K562 (cell line): ENCODE measurements around the gene COQ10B.
A peak's percentile ranks its signal among the peaks of the same experiment; 100 is the strongest.

Experiments
- CBFB ChIP-seq: sonication (generic); formaldehyde crosslinking; IDR thresholded peaks from 2 replicates; pipeline ENCODE4 v1.4.0; 2020; ENCODE audit warnings: mild to moderate bottlenecking, missing genetic modification reagents
- EZH2 ChIP-seq: IDR thresholded peaks from 2 replicates; pipeline ENCODE4 v1.6.1; 2012; ENCODE audit warnings: low read depth, mild to moderate bottlenecking, inconsistent platforms, low read length, borderline replicate concordance
- FOXP1 ChIP-seq: sonication (generic); formaldehyde crosslinking; IDR thresholded peaks from 2 replicates; pipeline ENCODE4 v1.8.0; 2022; ENCODE audit warnings: mild to moderate bottlenecking, missing genetic modification reagents
- HDAC3 ChIP-seq: fragments of 450-650 bp; IDR thresholded peaks from 2 replicates; pipeline ENCODE4 v1.6.1; 2018; ENCODE audit warnings: borderline replicate concordance, mild to moderate bottlenecking, moderate library complexity; ENCODE audit not compliant: partially characterized antibody
- MEF2D ChIP-seq: conservative IDR thresholded peaks from 2 replicates; pipeline ENCODE4 v1.6.1; 2016; ENCODE audit warnings: low read depth, missing genetic modification characterization, missing compliant biosample characterization
- POLR2A ChIP-seq: fragments of 450-650 bp; conservative IDR thresholded peaks from 2 replicates; pipeline ENCODE4 v1.6.1; 2016
- RCOR1 ChIP-seq, 2 experiments: IDR thresholded peaks; 2 replicates each; pipeline ENCODE4 v1.6.1; 2012; ENCODE audit warnings: low read depth in 2 of 2, low read length in 2 of 2, borderline replicate concordance in 1 of 2, improper control_type of control experiment in 1 of 2
- SRF ChIP-seq, 2 experiments: fragments of 250-450, 450-650 bp in 1 of 2; sonication (Bioruptor Pico) in 1 of 2; sonication (generic) in 1 of 2; formaldehyde crosslinking; IDR thresholded peaks; 2 replicates each; pipeline versions ENCODE4 v1.5.0 to v1.5.1; 2020 to 2022; ENCODE audit warnings: mild to moderate bottlenecking in 1 of 2, missing genetic modification reagents in 1 of 2
- YY1 ChIP-seq, 3 experiments: IDR thresholded peaks; 2 replicates each; pipeline ENCODE4 v1.6.1; 2011; ENCODE audit warnings: low read length in 2 of 3, mild to moderate bottlenecking in 2 of 3, moderate library complexity in 2 of 3, borderline replicate concordance in 1 of 3, control low read depth in 1 of 3, low read depth in 1 of 3; ENCODE audit not compliant: insufficient read depth in 3 of 3, insufficient replicate concordance in 2 of 3, control insufficient read depth in 1 of 3, insufficient read length in 1 of 3; ENCODE audit errors: extremely low read depth in 1 of 3
- TF ChIP-seq, protein P1 (sequence below): sonication (generic); formaldehyde crosslinking; IDR thresholded peaks from 2 replicates; pipeline ENCODE4 v1.8.0; 2022; ENCODE audit warnings: mild to moderate bottlenecking, missing genetic modification reagents
- TF ChIP-seq, protein P2 (sequence below): sonication (generic); formaldehyde crosslinking; IDR thresholded peaks from 2 replicates; pipeline ENCODE4 v1.8.0; 2023; ENCODE audit warnings: missing genetic modification reagents, mild to moderate bottlenecking, borderline replicate concordance
- TF ChIP-seq, protein P3 (sequence below): IDR thresholded peaks from 2 replicates; pipeline ENCODE4 v1.6.1; 2014; ENCODE audit warnings: antibody characterized with exemption

DNA sequence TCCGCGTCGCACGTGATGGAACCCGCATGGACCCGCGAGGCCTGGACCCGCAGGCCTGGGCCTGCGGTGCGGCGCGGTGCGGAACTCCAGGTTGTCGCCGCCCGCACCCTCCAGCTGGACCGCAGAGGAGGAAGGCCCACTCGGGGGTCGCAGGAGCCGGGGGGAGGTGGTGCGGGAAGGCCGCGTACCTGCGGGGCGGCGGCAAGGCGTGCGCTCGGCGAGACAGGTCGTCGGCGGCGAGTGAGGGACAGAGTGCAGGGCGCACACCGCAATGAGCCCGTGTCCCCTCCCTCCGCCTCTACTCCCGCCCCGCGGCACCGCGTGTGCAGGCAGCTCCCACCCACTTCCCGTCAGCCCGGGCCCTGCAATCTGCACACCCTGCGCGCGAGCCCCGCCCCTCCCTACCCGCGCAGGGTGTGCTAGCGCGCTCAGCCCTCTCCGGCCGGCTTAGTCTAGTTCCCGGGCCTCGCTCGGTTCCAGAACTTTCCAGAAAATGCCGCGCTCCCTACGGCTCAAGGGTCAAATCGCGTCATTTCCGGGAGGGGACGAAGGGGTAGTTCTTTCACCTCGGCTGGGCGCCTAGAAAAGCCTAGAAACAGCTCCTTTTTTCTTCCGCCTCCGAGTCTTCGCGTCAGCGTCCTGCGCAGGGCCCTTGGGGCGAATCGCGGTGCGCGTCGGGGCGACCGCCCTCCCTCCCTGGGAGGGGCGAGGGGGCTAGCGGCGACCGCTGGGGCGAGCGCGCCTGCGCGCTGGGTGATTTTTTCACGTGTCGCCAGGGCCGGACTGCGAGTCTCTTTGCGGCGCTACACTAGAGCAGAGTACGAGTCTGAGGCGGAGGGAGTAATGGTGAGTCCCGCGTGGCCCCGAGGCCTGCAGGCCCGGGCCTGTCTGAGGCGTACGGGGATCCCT lies 46.5 kb downstream of the COQ10B start, which contains the start of the genes HSPD1 and HSPE1:
- TF ChIP-seq CBFB = peak; percentile 30; the same call in 1 of the 2 replicates
- TF ChIP-seq, protein P1, sequence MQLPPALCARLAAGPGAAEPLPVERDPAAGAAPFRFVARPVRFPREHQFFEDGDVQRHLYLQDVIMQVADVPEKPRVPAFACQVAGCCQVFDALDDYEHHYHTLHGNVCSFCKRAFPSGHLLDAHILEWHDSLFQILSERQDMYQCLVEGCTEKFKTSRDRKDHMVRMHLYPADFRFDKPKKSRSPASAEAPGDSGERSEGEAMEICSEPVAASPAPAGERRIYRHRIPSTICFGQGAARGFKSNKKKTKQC (CRISPR knock-in tag) = peak; percentile 76; the same call in 1 of the 2 replicates
- no peak for TF ChIP-seq EZH2
- peak; percentile 12 for TF ChIP-seq HDAC3
- no peak for TF ChIP-seq MEF2D (tag)
- peak; percentile 87 for TF ChIP-seq POLR2A
- no peak for TF ChIP-seq SRF (CRISPR knock-in tag; IDR thresholded peaks at IDR 0.05)
- peak in 2 of 3 experiments; percentile 4 to 56 for TF ChIP-seq YY1 (IDR thresholded peaks at IDR 0.05; ENCODE audit: borderline replicate concordance in 1 of 3, control insufficient read depth in 1 of 3, extremely low read depth in 1 of 3, insufficient read depth in 3 of 3, insufficient read length in 1 of 3, insufficient replicate concordance in 2 of 3, low read depth in 1 of 3, low read length in 2 of 3)
- TF ChIP-seq FOXP1 (CRISPR knock-in tag) = peak; percentile 19; the same call in 1 of the 2 replicates
- no peak for TF ChIP-seq RCOR1 (IDR thresholded peaks at IDR 0.05; ENCODE audit: borderline replicate concordance in 1 of 2, low read depth in 2 of 2, low read length in 2 of 2)
- TF ChIP-seq, protein P2, sequence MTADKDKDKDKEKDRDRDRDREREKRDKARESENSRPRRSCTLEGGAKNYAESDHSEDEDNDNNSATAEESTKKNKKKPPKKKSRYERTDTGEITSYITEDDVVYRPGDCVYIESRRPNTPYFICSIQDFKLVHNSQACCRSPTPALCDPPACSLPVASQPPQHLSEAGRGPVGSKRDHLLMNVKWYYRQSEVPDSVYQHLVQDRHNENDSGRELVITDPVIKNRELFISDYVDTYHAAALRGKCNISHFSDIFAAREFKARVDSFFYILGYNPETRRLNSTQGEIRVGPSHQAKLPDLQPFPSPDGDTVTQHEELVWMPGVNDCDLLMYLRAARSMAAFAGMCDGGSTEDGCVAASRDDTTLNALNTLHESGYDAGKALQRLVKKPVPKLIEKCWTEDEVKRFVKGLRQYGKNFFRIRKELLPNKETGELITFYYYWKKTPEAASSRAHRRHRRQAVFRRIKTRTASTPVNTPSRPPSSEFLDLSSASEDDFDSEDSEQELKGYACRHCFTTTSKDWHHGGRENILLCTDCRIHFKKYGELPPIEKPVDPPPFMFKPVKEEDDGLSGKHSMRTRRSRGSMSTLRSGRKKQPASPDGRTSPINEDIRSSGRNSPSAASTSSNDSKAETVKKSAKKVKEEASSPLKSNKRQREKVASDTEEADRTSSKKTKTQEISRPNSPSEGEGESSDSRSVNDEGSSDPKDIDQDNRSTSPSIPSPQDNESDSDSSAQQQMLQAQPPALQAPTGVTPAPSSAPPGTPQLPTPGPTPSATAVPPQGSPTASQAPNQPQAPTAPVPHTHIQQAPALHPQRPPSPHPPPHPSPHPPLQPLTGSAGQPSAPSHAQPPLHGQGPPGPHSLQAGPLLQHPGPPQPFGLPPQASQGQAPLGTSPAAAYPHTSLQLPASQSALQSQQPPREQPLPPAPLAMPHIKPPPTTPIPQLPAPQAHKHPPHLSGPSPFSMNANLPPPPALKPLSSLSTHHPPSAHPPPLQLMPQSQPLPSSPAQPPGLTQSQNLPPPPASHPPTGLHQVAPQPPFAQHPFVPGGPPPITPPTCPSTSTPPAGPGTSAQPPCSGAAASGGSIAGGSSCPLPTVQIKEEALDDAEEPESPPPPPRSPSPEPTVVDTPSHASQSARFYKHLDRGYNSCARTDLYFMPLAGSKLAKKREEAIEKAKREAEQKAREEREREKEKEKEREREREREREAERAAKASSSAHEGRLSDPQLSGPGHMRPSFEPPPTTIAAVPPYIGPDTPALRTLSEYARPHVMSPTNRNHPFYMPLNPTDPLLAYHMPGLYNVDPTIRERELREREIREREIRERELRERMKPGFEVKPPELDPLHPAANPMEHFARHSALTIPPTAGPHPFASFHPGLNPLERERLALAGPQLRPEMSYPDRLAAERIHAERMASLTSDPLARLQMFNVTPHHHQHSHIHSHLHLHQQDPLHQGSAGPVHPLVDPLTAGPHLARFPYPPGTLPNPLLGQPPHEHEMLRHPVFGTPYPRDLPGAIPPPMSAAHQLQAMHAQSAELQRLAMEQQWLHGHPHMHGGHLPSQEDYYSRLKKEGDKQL (CRISPR knock-in tag) = no peak
- TF ChIP-seq, protein P3, sequence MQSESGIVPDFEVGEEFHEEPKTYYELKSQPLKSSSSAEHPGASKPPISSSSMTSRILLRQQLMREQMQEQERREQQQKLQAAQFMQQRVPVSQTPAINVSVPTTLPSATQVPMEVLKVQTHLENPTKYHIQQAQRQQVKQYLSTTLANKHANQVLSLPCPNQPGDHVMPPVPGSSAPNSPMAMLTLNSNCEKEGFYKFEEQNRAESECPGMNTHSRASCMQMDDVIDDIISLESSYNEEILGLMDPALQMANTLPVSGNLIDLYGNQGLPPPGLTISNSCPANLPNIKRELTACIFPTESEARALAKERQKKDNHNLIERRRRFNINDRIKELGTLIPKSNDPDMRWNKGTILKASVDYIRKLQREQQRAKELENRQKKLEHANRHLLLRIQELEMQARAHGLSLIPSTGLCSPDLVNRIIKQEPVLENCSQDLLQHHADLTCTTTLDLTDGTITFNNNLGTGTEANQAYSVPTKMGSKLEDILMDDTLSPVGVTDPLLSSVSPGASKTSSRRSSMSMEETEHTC = 0 out of 2 replicates have a peak, but pooled peaks have one; percentile 34
